Testis (tissue), 2 donors: ENCODE measurements around the gene KLF6.

Experiments
- CTCF ChIP-seq, 3 experiments: fragments of 450-650 bp in 2 of 3; fragments of 200-600 bp in 1 of 3; sonication (generic) in 1 of 3; IDR thresholded peaks; one replicate each; pipeline ENCODE4 v1.5.1; 2016 to 2019; ENCODE audit warnings: antibody characterized with exemption in 3 of 3, mild to moderate bottlenecking in 2 of 3, moderate library complexity in 1 of 3
- POLR2A ChIP-seq: fragments of 450-650 bp; IDR thresholded peaks from one replicate; pipeline ENCODE4 v1.6.1; 2017; ENCODE audit warnings: antibody characterized with exemption, mild to moderate bottlenecking, moderate library complexity

- TF ChIP-seq CTCF (IDR thresholded peaks at IDR 0.05) (no peak), POLR2A (no peak)
Observed at GRCh38 chr10:3738855-3739350, 46.1 kb downstream of the KLF6 start.
